Activated CD4-positive, CD25-positive, alpha-beta regulatory T cell treated with anti-CD3 and anti-CD28 coated beads, Interleukin-2, amount 50 U/mL, for 16 hours (primary cell): Measurements from ENCODE around the gene NMT2.

ENCODE experiments used
- DNase-seq: peaks from one replicate; pipeline ENCODE4 v3.0.0-alpha.2; 2020; ENCODE audit warnings: low read depth, low spot score

NMT2 gene

DNA sequence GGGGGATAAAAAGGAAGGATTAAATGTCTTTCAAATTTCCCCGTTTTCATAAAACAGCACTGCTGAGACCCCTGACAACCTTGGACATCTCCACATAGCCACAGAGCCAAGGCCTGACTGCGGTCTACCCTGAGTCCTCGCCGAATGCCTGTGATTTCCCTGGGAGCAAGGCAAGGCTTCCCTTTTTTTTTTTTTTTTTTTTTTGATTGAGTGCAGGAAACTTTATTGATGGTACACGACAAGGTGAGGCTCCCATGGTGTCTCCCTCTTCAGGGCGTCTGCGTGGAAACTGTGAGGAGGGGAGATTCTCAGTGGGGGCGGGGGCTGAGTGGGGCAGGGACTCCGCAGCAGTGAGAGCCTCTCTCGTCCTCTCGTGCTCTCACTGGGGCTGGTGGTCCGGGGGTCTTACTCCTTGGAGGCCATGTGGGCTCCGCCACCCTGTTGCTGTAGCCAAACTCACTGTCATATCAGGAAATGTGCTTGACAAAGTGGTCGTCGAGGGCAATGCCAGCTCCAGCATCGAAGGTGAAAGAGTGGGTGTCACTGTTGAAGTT lies 75.6 kb downstream of the NMT2 start:
- DNase-seq: no peak

DNA sequence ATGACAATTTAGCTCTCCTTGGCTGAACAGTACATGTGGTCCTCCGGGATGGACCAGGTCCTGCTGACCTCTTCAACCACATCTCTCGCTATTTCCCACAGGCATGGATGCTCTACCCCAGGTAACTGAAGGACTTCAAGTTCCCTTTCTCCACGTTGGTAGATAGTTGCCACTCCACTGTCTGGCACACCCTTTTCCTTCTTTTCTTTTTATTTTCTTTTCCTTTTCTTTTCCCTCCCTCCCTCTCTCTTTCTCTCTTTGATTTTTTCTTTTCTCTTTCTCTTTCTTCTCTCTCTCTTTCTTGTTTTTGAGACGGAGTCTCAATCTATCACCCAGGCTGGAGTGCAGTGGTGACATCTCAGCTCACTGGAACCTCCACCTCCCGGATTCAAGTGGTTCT lies 77.1 kb downstream of the NMT2 start:
- DNase-seq: no peak

DNA sequence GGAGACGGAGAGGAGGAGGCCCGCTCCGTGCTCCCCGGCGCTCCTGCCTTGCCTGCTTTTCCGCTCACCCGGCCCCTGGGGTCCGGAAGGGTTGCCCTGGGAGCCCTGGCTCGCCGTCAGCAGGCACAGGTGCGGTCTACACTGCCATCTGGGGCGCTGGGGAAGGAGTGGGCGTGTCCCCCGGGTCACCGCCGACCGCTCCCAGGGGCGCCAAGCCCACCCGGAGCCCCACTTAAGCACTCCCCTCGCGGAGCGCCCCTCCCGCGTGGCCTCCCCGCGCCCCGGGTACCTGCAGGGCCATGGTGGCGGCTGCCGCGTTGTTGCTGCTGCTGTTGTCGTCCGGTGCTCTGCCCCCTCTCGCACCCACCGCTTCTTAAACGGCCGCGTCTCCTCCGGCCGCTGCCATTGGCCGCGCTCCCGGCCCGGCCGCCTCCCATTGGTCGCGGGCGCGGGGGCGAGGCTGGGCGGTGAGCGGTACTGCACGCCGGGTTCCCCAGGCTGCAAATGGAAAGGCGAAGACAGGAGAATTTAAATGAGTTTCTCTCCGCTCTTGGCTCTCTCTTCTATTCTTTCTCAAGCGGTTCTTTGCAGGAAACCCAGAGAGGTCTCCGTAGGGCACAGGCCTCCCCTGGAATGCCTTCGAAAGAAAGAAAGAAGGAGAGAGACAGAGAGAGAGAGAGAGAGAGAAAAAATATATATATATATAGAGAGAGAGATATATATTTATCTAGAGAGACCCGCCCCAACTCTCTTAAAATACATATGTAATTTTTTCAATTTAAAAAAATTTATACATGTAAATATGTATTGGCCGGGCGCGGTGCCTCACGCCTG lies 79.8 kb downstream of the NMT2 start, which contains the start of gene ACBD7:
ACBD7 (minus strand) TSS at position 349 of the 834 bp plus-strand sequence; CDS start at position 301, 48 bp downstream.
- peak; percentile 59 for DNase-seq

DNA sequence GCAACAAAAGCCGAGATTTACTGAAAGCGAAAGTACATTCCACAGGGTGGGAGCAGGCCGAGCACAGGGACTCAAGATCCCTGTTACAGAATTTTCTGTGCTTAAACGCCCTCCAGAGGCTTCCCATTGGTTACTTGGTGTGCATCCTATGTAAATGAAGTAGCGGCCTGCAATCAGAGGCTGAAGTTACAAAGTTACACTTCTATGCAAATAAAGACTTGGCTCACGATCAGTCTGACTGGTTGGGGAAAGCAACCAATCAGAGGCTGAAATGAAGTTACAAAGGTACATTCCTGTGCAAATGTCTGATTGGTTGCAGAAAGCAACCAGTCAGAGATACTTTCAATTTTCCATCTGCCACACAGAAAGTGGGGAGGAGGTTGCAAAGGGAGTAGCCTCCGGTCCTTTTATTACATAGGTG lies 84.0 kb downstream of the NMT2 start:
- DNase-seq: no peak

DNA sequence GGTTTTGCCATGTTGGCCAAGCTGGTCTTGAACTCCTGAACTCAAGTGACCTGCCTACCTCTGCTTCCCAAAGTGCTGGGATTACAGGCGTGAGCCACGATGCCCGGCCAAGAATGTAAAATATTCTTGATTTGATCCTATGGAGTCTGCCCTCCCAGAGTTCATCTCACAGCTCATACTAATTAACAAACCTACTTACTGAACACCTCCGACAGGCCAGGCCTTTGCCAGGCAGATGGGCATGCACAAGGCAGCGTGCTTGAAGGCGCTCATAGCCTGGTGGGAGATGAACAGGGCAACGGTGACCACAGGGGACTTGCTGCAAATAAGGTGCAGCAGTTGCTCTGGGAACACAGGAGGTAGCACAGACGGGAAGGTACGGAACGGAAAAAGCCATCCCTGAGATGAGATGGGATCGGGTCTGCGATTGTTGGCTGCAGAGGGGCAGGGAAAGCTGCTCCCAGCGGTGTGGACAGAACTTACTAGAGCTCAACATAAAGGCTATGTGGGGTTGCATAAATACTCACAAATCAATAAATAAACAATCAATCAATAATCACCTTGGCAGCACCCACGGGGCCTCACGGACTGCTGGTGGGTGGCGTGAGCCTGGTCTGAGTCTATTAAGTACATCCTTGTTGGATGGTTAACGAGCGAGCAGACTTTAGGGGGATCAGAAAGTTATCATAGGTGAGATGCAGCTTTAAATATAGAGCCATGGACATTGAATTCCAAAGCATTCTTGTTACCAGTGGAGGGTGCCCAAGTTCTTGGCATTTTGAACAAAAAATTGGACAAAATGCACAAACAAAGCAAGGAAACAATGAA lies 84.6 kb downstream of the NMT2 start:
- no peak for DNase-seq

DNA sequence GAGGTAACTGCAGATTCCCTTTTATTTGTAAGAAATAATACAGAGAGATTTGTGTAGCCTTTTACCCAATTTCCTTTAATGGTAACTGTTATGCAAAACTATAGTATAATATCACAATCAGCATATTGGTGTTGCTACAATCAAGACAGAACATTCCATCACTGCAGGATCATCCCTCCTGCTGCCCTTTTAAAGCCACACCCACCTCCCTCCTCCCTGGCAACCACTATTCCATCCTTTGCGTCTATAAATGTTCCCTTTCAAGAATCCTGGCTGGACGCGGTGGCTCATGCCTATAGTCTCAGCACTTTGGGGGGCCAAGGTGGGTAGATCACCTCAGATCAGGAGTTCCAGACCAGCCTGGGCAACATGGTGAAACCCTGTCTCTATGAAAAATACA lies 93.1 kb downstream of the NMT2 start:
- DNase-seq: no peak

DNA sequence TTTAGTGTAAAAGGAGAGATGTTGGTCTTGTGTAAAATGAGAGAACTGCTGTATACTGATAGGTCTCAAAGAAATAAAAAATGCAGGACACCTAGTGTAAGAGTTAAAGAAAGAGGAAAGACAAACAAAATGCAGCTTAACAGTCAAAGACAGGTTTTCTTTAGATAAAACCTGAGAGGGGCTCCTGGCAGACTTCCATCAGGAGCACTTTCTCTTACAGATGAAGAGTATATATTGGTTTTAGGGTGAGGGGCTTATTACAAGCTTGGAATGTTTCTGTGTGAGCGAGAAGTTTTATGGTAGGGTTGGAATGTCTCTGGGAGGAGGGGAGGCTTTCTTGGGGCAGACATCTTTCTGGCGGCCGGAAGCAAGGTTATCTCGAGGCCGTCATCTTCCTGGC lies 96.1 kb downstream of the NMT2 start:
- DNase-seq: no peak

DNA sequence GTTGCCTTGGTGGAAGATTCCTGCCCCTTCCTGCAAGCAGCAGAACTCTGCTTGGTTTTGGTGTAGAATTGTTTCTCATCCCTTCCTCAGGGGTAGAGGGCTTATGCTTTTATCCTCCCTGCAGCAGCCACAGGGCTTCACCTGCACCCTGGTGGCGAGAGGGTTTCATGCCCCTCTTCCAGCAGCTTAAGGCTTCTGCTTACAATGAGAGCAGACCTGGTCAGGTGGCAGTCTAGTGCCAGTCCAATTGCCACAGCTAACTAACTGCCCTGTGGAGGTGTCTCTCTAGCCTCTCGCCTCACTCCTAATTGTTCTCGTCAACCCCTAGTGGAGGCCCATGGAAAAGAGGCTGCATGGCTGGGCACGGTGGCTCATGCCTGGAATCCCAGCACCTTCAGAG lies 99.3 kb downstream of the NMT2 start:
- DNase-seq: no peak

DNA sequence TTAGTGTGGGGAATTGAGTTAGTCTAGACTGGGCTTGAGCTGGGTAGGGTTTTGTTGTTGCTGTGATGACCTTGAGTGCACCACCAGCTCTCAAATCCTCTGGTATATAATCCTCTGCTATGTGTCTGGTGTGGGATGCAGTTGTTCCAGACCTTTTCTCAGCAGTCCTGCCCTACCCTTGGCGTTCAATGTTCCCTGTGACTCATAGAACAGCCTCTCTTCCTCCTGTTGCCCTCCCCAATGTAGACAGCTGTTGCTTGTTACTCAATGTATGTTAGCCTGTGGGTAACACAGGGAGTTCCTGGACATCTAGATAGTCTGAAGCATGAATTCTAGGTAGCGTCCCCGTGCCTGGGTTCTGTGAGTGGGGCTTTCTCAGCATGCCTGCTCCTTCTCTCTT lies 99.7 kb downstream of the NMT2 start:
- no peak for DNase-seq

DNA sequence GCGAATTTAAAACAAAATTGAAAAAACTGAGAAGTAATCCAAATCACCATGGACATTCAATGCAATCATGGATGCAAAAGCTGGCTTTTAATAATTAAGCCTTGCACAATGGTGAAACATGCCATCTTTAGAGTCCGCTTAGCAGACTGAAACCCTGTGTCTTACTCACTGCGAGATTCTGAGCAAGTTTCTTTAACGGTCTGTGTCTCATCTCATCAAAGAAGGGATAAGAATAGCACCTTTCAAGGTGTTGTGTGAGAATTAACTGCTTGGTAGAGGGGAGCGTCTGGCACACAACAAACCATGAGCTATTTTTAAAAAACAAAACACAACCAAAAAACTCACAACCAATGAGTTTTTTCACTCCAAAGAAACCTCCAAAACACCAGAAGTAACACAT lies 101.3 kb downstream of the NMT2 start:
- DNase-seq: no peak

DNA sequence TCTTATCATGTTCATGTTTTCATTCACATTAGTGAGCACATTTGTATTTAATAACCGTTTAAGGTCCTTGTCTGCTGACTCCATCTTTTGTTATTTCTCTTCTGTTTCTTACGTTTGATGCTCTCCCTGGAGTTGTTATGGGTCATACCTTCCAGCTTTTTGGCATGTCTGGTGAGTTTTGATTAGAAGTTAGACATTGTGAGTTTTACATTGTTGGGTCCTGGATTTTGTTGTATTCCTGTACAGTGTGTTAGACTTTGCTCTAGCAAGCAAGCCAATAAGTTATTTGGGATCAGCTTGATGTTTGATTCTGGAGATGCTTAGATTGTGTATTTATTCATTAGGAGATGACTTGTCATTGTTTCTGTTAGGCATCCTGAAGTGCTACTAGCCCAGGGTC lies 107.9 kb downstream of the NMT2 start:
- no peak for DNase-seq

DNA sequence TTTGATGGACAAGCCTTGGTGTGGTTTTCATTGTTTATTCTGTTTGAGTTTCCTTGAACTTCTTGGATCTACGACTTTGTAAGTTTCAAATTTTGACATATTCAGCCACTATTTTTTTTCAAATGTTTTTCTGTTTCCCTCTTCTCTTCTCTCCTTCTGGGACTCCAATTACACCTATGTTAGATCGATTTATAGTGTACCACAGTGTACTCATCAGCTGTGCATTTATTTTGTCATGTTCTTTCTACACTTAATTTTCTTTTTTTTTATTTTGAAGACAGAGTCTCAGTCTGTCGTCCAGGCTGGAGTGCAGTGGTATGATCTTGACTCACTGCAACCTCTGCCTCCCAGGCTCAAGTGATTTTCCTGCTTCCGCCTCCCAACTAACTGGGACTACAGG lies 108.6 kb downstream of the NMT2 start:
- DNase-seq: no peak

DNA sequence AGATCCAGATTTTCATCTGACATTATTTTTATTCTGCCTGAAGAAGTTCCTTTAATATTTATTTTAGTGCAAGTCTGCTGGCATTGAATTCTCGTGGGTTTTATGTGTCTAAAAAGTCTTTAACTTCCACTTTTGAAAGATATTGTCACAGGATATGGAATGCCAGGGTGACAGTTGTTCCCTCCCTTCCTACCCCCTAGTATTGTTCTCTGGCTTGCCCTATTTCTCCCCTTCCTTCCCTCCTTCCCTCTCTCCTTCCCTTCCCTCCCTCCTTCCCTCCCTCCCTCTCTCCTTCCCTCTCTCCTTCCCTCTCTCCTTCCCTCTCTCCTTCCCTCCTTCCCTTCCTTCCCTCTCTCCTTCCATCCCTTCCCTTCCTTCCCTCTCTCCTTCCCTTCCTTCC lies 109.8 kb downstream of the NMT2 start:
- DNase-seq: no peak
